ENCODE measurements around the gene DHCR7.

DNA sequence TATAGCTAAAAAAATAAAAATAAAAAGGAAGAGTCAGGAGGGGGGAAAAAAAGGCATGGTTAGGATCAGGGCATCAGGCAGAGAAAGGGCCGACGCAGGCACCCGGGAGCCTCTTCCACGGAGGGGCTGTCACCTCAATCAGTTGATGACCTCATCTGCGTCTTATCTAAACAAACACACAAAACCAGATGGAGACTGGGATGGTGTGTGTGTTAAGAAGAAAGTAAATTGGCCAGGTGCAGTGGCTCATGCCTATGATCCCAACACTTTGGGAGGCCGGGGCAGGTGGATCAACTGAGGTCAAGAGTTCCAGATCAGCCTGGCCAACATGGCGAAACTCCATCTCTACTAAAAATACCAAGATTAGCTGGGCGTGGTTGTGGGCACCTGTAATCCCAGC lies 63.6 kb downstream of the DHCR7 start:
- TF ChIP-seq, protein P1, sequence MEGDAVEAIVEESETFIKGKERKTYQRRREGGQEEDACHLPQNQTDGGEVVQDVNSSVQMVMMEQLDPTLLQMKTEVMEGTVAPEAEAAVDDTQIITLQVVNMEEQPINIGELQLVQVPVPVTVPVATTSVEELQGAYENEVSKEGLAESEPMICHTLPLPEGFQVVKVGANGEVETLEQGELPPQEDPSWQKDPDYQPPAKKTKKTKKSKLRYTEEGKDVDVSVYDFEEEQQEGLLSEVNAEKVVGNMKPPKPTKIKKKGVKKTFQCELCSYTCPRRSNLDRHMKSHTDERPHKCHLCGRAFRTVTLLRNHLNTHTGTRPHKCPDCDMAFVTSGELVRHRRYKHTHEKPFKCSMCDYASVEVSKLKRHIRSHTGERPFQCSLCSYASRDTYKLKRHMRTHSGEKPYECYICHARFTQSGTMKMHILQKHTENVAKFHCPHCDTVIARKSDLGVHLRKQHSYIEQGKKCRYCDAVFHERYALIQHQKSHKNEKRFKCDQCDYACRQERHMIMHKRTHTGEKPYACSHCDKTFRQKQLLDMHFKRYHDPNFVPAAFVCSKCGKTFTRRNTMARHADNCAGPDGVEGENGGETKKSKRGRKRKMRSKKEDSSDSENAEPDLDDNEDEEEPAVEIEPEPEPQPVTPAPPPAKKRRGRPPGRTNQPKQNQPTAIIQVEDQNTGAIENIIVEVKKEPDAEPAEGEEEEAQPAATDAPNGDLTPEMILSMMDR (IDR thresholded peaks at IDR 0.05; ENCODE audit: insufficient read depth, low read length, poor library complexity, severe bottlenecking) = no peak
- no peak for TF ChIP-seq EZH2phosphoT487 (conservative IDR thresholded peaks at IDR 0.05; ENCODE audit: low read length)

Data from SU-DHL-6 (cell line).